Measurements from ENCODE around the gene ZCCHC7.
"Not testable (repeated sequence)": the region's sequence is repeated elsewhere in the genome, so short reads cannot be mapped to it uniquely, and the experiment has no call there.

Gene ZCCHC7

GRCh38 chr9:37386988-37387387 lies 266.6 kb downstream of the ZCCHC7 start:
- no peak for FAIRE-seq
- DNase-seq (ENCODE audit: insufficient read length, low spot score): no peak

GRCh38 chr9:37390759-37391158 lies 270.4 kb downstream of the ZCCHC7 start:
- FAIRE-seq (no peak), DNase-seq (ENCODE audit: insufficient read length, low spot score) (no peak)

- FAIRE-seq: no peak
- no peak for DNase-seq (ENCODE audit: insufficient read length, low spot score)
These were observed 271.9 kb downstream of the ZCCHC7 start for GRCh38 chr9:37392272-37392671.

- FAIRE-seq: no peak
- DNase-seq (ENCODE audit: insufficient read length, low spot score): no peak
These were observed 274.9 kb downstream of the ZCCHC7 start for GRCh38 chr9:37395229-37395628.

- DNase-seq (ENCODE audit: insufficient read length, low spot score) (no peak), FAIRE-seq (no peak)
These were observed 275.3 kb downstream of the ZCCHC7 start for GRCh38 chr9:37395663-37396062.

GRCh38 chr9:37397948-37398347 lies 277.6 kb downstream of the ZCCHC7 start:
- FAIRE-seq; DNase-seq (ENCODE audit: insufficient read length, low spot score): not testable (repeated sequence)

GRCh38 chr9:37398464-37399025 lies 278.2 kb downstream of the ZCCHC7 start:
- DNase-seq (ENCODE audit: insufficient read length, low spot score) (no peak), FAIRE-seq (no peak)

GRCh38 chr9:37399336-37399735 lies 279.0 kb downstream of the ZCCHC7 start:
- DNase-seq (ENCODE audit: insufficient read length, low spot score) (no peak), FAIRE-seq (no peak)

GRCh38 chr9:37404590-37404989 lies 284.2 kb downstream of the ZCCHC7 start:
- FAIRE-seq: no peak
- DNase-seq (ENCODE audit: insufficient read length, low spot score): no peak

GRCh38 chr9:37405350-37405749 lies 285.0 kb downstream of the ZCCHC7 start:
- DNase-seq (ENCODE audit: insufficient read length, low spot score) (no peak), FAIRE-seq (no peak)

GRCh38 chr9:37405764-37406380 lies 285.5 kb downstream of the ZCCHC7 start:
- FAIRE-seq: no peak
- DNase-seq (ENCODE audit: insufficient read length, low spot score): no peak

GRCh38 chr9:37406603-37407401 lies 286.4 kb downstream of the ZCCHC7 start:
- FAIRE-seq: no peak
- no peak for DNase-seq (ENCODE audit: insufficient read length, low spot score)

GRCh38 chr9:37407468-37407867 lies 287.1 kb downstream of the ZCCHC7 start:
- DNase-seq (ENCODE audit: insufficient read length, low spot score) (no peak), FAIRE-seq (no peak)
